GM21390 (cell line): ENCODE measurements around the gene ENOX2.
"Not testable (repeated sequence)": the region's sequence is repeated elsewhere in the genome, so short reads cannot be mapped to it uniquely, and the experiment has no call there.

ENCODE experiments used
- ATAC-seq: cut with Tn5 transposase; IDR thresholded peaks from one replicate; pipeline ENCODE4 v1.9.1; 2021; ENCODE audit not compliant: unreplicated experiment

Gene ENOX2

DNA sequence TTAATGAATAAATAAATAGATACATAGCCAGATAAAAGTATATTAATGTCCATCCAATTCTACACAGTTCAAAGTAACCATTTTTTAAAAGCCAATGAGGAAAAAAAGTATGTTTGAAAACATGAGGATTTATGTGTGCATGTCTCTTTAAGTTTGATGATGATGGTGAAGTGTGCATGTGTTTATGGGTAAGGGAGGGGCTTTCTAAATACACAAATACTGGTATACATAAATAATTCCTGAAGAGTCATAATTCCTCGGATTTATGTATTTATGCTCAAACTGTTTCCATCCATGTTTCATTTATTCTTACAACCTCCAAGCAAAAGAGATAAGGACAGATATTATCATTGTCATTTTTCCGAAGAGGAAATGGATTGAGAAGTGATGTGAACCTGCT, 75.4 kb downstream of the ENOX2 start:
- ATAC-seq: no peak

DNA sequence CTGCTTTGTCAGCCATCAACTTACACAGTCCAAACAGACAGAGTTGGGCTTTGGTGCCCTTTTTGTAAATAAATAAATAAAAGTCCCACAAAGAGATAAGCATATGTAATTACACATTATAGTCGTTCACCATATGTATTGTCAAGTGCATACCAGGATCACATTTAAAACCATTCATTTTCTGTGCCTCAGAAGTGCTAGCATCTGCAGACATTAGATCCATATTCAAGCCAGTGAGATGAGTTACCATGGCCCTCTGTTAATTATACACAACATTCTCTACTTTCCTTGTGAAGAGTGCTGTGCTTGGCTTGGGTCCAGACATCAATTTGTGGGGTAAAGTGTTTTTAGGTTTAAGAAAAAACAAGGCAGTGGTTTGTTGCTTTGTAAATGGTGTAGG, 76.8 kb downstream of the ENOX2 start:
- no peak for ATAC-seq

DNA sequence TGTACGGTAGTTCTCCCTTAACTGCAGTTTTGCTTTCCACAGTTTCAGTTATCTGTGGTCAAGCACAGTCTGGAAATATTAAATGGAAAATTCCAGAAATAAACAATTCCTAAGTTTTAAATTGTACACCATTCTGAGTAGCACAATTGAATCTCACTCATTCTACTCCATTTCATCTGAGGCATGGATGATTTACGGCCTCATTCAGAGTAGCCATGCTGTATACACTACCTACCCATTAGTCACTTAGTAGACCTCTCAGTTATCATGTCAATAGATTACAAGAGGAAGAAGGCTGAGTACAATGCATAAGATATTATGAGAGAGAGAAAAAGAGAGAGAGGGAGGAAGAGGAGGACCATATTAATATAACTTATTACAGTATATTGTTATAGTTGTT, 77.5 kb downstream of the ENOX2 start:
- ATAC-seq: no peak

DNA sequence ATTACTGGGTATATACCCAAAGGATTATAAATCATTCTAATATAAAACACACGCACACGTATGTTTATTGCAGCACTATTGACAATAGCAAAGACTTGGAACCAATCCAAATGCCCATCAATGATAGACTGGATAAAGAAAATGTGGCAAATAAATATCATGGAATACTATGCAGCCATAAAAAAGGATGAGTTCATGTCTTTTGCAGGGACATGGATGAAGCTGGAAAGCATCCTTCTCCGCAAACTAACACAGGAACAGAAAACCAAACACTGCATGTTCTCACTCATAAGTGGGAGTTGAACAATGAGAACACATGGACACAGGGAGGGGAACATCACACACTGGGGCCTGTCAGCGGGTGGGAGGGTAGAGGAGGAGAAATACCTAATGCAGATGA, 83.6 kb downstream of the ENOX2 start:
- not testable (repeated sequence) for ATAC-seq

DNA sequence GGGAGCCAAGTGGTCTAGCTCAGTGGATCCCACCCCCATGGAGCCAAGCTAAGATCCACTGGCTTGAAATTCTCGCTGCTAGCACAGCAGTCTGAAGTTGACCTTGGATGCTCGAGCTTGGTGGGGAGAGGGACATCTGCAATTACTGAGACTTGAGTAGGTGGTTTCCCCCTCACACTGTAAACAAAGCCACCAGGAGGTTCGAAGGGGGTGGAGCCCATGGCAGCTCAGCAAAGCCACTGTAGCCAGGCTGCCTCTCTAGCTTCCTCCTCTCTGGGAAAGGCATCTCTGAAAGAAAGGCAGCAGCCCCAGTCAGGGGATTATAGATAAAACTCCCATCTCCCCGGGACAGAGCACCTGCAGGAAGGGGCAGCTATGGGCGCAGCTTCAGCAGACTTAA, 89.1 kb downstream of the ENOX2 start:
- not testable (repeated sequence) for ATAC-seq

DNA sequence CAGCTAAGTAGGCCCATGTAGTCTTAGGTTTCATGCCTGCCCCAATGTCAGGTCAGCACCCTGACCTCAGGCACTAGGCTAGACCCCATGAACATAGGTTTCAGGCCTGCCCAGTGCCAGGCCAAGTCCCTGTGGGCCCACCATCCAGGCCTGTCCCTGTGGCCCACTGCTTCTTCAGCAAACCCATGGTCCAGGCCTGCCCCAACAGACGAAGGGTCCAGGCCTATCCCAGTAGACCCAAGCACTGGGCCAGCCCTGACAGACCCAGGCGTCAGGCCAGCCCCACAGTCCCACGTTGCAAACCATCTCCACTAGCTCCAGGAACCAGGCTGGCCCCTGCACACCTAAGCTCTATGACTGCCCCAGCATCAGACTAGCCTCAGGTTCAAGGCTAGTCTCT, 92.4 kb downstream of the ENOX2 start:
- no peak for ATAC-seq

DNA sequence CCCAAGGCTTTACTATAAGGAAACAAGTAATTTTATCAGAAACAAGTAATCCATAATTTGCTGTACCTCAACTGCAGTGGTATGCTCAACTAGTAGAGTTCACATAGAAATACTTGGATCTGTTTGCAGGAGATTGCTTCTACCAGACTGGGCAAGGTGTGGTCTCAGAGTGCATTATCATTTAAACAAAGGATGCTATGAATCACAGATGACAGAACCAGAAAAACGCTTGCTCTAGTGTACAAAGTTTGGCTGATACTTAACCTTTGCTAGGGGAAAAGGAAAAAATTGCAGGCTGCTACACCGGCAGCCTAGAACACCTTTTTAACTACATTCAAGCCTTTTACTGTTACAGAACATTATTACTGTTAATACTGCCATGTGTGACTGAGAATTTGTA, 97.1 kb downstream of the ENOX2 start:
- ATAC-seq: no peak

DNA sequence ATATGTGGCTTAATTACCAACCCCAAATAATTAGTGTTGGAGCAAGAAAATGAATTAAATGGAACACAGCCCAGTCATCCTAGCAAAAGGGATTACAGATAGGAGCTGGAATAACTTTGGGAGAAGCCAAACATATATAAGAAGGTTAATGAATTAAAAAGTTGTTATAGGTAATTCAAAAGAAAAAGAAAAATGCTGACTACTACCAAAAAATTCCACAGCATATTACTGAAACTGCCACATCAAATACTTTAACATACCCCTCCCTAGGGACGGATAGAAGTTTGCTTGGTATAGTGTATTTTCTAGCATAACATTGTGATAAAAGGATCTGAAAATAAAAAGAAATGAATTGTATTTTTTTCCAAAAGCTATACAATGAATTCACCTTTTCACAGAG, 99.5 kb downstream of the ENOX2 start:
- ATAC-seq: no peak

DNA sequence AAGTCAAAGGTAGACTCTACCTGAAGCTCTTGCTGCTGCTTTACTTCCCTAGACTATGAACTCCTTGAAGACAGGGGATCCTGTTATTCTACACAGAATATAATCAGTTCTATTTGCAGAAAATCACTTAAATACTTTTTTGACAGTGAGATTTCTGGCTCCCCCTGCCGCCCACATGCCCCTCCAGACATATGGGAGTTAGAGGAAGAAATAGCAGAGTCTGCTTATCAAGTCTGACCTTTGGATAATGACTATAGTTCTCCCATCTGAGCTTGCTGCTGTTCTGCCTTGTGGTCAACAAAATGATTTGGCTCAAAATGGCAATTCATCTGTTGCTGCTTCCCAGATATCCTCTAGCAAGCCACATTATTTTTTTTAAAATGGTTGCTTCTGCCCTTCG, 101.1 kb downstream of the ENOX2 start:
- ATAC-seq: no peak

DNA sequence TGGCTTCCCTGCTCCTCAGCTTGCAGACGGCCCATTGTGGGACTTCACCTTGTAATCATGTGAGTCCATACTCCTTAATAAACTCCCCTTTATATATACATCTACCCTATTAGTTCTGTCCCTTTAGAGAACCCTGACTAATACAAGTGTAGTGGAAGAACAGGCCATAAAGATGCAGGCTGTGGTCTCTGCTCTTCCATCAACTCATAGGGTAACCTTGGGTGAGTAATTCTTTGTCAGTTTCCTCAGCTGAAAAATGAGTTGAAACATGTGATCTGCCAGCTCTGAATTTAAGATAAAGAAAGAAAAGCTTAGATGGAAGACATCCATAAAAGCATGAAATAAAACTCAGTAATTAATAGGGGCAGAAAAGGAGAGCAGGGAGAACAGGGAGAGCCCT, 103.6 kb downstream of the ENOX2 start:
- no peak for ATAC-seq

DNA sequence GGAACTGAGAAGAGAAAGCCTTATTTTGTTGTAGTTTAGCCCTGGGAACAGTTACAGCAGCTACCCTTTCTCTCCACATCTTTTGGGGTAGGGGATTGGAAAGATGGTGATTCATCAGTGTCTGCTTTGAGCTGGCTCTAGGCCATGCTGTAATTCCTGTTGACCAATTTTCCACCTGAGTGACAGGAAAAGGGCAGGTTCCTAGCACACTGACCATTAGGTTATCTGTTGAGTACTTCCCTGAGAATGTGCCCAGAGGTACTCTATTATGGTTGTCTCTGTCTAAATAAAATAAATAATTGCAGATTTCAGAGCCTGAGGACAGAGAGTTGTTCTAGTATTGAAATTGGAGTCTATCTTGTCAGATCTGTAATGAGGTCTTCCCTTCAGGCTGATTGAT, 109.0 kb downstream of the ENOX2 start:
- ATAC-seq: no peak

DNA sequence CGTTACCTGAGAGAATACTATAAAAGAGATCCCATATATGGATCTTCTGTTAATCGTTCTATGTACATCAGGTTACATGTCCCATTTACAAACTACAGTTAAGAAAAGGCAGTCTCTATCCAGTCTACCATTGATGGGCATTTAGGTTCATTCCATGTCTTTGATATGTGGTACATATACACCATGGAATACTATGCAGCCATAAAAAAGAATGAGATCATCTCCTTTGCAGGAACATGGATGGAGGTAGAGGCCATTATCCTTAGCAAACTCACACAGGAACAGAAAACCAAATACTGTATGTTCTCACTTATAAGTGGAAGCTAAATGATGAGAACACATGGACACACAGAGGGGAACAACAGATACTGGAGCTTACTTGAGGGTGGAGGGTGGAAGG, 111.1 kb downstream of the ENOX2 start:
- not testable (repeated sequence) for ATAC-seq

DNA sequence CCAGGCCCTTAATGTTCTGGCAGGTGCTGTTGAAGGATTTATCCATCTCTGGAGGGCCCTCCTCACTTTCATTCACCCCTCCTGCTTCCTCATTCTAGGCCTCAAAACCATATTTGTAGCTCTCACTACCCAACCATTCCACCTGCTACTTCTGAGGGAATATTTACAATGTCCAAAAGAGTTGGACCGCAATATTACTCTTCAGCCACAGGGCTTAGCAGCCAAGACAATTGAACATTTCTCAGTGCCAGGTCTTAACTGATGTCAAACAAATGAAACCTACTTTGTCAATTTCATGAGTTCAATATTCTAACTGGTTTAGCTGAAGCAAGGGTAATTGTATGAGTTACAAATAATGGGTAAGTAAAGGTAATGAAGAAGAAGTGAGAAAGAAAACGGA, 113.2 kb downstream of the ENOX2 start:
- ATAC-seq: no peak

DNA sequence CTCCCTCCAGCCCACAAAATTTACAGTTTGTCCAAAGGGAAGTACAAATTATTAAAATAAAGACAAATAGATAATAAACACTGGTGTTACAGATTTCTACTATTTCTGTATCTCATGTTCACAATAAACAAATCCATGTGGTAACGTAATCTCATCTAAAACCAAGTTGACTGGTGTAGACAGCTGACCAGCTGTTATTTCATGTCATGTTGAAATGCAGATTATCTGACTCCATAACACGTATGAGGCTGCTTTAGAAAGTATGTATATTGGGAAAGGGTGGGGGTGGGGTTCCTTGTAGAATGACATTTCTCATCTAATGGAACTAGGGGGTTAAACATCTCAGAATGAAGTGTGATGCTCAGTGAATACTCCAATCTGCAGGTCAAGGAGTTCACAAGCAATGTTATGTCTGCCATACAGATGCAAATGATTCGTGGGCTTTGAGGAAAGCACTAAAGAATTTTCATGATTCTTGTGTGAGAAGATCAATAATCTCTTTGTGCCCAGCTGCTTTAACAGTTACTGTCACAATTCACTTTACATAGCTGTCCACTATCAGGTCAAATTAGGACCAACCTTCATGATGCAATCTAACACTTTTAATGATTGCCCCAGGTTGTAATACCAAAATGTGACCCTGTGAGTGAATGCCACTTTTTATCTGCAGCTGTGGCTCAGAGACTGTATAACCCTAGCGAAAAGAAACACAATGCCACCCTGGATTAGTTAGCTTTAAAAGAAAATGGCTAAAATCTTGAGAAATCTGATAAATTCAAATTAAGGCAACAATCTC, 114.0 kb downstream of the ENOX2 start:
- no peak for ATAC-seq

DNA sequence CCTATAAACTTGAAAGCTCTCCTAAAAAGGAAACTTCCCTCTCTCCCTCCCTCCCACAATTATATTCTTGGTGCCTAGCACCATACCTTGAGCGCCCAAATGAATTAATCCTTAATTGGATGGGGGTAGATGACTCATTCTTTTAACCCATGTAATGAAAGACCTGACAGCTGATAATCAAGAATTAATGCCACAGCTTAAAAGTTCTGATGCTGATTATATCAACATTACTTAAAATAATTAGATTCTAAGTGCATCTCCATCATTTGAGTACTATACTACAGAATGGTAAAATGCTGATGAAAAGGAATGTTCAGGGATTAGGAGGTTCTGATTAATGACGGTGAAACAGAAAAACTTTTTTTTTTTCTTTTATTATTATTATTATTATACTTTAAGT, 117.0 kb downstream of the ENOX2 start:
- no peak for ATAC-seq

DNA sequence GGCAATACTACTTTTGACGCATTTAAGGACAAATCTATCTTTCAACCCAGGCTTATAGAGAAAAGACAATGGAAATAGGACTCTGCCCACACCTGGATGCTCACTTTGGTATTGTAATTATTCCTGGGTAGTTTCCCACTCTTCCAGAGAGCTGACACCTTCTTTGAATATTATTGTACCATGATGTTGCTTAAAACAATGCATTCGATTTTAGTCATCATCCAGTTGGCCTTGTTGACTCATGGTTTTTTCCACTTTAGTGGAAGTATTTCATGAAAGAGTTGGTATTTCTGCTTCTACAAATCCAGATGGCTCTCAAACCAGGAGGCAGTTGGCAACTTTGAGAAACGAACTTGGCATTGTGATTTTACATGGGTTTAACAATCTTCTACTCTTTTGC, 124.2 kb downstream of the ENOX2 start:
- no peak for ATAC-seq

DNA sequence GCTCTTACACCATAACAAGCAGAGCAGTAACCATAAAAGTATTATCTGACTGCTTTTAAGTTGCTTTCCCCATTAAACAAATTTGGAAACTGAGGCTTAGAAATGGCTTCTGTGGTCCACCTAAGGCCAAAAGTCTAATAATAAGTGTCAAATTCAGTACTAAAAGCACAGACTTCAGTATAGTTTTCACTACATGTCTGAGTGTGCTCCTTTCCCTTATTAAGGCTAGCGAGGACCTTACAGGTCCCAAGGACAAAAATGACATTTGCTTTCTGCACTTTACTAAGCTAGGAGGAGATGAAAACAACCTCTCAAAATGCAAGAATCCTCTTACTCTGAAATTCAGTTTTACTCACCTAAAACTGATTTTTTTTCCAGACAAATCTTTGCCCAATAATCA, 127.2 kb downstream of the ENOX2 start:
- ATAC-seq: no peak

DNA sequence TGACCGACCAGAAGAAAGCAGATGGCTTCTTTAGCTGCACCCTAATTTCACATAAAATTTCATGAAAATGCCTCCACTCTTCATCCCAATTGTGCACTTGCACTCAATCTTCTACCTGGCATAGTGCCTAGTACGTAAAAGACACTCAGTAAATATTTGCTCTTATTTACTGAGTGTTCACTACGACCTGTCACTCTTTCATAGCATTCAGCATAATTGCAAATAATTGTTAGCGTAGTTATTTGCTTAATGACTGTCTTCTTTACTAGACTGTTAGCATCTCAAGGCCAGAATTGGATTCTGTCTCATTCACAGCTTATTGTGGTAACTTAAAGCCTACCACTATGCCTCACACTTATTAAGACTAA, 130.2 kb downstream of the ENOX2 start:
- no peak for ATAC-seq

DNA sequence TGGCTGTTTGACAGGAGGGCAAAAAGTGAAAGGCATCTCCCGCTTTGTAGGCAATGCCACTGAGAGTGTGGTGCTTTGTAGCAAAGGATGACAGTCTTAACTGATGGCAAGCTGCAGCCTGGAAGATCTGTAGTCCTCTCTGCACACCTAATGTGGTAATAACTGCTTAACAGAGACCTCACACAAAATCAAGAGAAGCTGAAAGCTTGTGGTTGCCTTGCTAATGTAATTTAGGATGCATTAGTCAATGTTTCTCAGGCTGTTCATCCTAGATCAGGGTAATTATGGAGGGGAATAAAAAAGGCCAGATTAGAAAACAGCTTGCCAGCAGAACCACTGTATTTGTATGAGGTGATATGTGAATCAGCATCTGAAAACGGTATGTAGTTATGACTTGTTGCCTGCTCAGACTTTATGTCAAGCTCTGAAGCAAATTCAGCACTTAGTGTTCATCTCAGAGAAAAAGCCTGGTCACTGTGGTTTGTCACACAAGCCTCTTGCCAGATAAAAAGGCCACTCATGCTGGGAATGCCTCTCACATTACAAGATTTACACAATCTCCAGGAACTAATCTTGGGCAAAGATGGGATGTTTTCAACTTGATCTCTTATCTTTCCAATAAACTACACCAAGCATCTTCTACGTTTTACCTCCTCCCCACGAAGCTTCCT, 130.8 kb downstream of the ENOX2 start:
- ATAC-seq: no peak

DNA sequence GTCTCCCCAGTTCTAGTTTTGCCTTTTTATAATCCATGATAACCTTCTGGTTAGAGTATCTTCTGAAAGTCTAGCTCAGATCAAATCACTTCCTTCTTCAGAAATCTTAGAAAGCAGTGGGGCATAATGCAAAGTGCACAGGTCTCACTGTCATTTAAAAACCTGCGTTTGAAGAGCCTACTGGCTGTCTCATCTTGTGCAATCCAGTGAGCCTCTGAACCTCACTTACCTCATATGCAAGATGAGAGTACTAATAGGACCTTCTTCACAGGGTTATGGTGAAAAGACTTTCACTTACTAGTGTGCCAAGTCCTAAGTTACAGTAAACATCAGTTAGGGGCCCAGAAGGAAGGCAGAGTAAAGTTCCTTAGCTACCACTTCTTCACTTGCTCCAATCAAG, 131.4 kb downstream of the ENOX2 start:
- ATAC-seq: no peak

DNA sequence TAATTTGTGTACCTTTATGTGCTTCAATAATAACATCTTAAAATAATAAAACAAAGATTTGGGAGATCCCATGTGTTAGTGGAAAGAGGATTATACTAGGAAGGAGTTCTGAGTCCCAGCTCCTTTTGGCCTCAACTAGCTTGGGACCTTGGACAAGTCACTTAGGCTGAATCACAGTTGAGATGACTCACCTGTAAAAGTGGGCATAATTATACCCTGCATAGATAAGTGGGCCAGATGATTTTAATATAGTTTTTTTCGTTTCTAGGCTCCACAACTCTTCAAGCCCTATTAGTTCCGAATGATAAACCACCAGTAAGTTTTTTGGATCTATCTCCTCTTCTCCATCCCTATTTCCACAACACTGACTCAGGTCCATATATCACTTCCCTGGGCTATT, 131.8 kb downstream of the ENOX2 start:
- no peak for ATAC-seq

DNA sequence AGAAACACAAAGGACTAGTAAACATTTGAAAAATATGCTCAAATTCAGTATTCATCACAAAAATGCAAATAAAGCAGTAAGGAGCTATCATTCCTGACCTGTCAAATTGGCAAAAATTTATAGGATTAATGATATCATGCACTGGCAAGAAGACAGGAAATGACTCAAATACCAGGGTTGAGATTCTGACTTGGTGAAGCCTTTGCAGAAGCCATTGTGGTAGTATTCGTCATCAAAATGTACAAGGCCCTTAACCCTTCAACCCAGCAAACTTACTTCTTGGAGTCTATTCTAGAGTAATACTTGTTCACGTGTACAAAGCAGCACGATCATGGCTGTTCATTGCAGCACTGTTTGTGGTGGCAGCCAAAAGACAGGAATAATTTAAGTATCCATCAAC, 132.4 kb downstream of the ENOX2 start:
- no peak for ATAC-seq

DNA sequence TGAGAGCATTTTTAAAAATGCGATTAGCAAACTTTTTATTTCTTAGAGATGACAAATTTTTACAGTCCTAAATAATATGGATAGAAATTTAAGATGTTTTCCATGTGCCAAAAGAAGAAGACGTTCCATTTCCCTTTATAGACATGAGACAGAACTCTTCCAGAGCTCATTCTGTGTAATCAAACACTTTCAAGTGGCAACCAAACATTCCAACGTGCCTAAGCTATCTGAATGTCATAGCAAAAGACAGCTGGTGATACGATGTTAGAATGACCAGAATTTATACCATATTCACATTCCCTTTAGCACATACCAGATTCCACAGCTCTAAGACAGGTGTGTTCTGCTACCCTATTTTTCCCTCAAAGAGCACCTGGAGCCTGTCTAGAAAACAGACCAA, 133.2 kb downstream of the ENOX2 start:
- ATAC-seq: no peak
